K562 (cell line): Measurements from ENCODE around the gene RNF126. TPM values are rescaled to one million over a fixed set of nuclear protein-coding genes. Genes with fewer than 3 reads are reported as not detected.

ENCODE experiments used
- E2F3 ChIP-seq: fragments of 250-450 bp; sonication (Bioruptor Pico); IDR thresholded peaks from 2 replicates; pipeline ENCODE4 v1.4.0; 2020; ENCODE audit warnings: mild to moderate bottlenecking
- ELF1 ChIP-seq: fragments of 200-800 bp; sonication (Bioruptor generic); IDR thresholded peaks from 2 replicates; pipeline ENCODE4 v1.6.1; 2016; ENCODE audit warnings: missing genetic modification characterization, missing compliant biosample characterization
- EP300 ChIP-seq: IDR thresholded peaks from 2 replicates; pipeline ENCODE4 v1.6.1; 2012; ENCODE audit warnings: low read length, improper control_type of control experiment
- FOXJ2 ChIP-seq: fragments of 200-800 bp; sonication (Bioruptor generic); IDR thresholded peaks from 2 replicates; pipeline ENCODE4 v1.6.1; 2016; ENCODE audit warnings: missing genetic modification characterization, missing compliant biosample characterization
- HNRNPLL ChIP-seq: fragments of 200-400 bp; formaldehyde crosslinking; IDR thresholded peaks from 2 replicates; pipeline ENCODE4 v1.6.1; 2017; ENCODE audit warnings: low read length, low read depth, mild to moderate bottlenecking; ENCODE audit not compliant: poor library complexity, severe bottlenecking
- KLF16 ChIP-seq: IDR thresholded peaks from 2 replicates; pipeline ENCODE4 v1.6.1; 2016; ENCODE audit warnings: antibody characterized with exemption
- NR3C1 ChIP-seq: sonication (generic); formaldehyde crosslinking; IDR thresholded peaks from 2 replicates; pipeline ENCODE4 v1.8.1; 2022; ENCODE audit warnings: missing genetic modification reagents
- PHF20 ChIP-seq: fragments of 450-650 bp; IDR thresholded peaks from 2 replicates; pipeline ENCODE4 v1.6.1; 2018; ENCODE audit not compliant: partially characterized antibody
- POU5F1 ChIP-seq: fragments of 150-350 bp; IDR thresholded peaks from 2 replicates; pipeline ENCODE4 v1.6.1; 2014; ENCODE audit warnings: borderline replicate concordance, low read length, low read depth, mild to moderate bottlenecking; ENCODE audit not compliant: partially characterized antibody
- SUPT5H ChIP-seq: fragments of 450-650 bp; IDR thresholded peaks from 2 replicates; pipeline ENCODE4 v1.6.1; 2016
- TEAD2 ChIP-seq: fragments of 450-650 bp; IDR thresholded peaks from 2 replicates; pipeline ENCODE4 v1.6.1; 2016; ENCODE audit warnings: missing genetic modification characterization, control low read depth, missing compliant biosample characterization
- TRIM28 ChIP-seq: fragments of 450-650 bp; IDR thresholded peaks from 2 replicates; pipeline ENCODE4 v1.6.1; 2017
- ZBTB33 ChIP-seq: sonication (generic); formaldehyde crosslinking; IDR thresholded peaks from 2 replicates; pipeline ENCODE4 v1.8.1; 2023; ENCODE audit warnings: mild to moderate bottlenecking, missing genetic modification reagents
- ZBTB40 ChIP-seq, 2 experiments: fragments of 450-650 bp in 1 of 2; sonication (generic) in 1 of 2; formaldehyde crosslinking in 1 of 2; IDR thresholded peaks; 2 replicates each; pipeline versions ENCODE4 v1.7.1 to v1.9.0; 2016 to 2022; ENCODE audit warnings: inconsistent platforms in 1 of 2, mild to moderate bottlenecking in 1 of 2, missing genetic modification reagents in 1 of 2
- ZNF146 ChIP-seq: IDR thresholded peaks from one replicate; pipeline ENCODE4 v1.6.1; 2018; ENCODE audit warnings: missing compliant biosample characterization; ENCODE audit not compliant: unreplicated experiment
- ZNF232 ChIP-seq: sonication (generic); formaldehyde crosslinking; IDR thresholded peaks from 2 replicates; pipeline ENCODE4 v1.8.0; 2022; ENCODE audit warnings: mild to moderate bottlenecking, missing genetic modification reagents
- ZNF561 ChIP-seq: fragments of 450-650 bp; formaldehyde crosslinking; conservative IDR thresholded peaks from 2 replicates; pipeline ENCODE4 v1.4.0; 2020; ENCODE audit warnings: mild to moderate bottlenecking, moderate library complexity
- ZNF79 ChIP-seq: fragments of 250-450 bp; sonication (Bioruptor Pico); IDR thresholded peaks from 2 replicates; pipeline ENCODE4 v1.4.0; 2020; ENCODE audit warnings: low read depth, mild to moderate bottlenecking, moderate library complexity
- polyA plus RNA-seq, 8 experiments: library from polyadenylated mRNA; depleted of rRNA in 4 of 8; stranded (reverse) in 5 of 8; unstranded in 3 of 8; fragments of >200 nt; fragmentation: Nextera tagmentation in 2 of 8; fragmentation: Illumina TruSeq in 1 of 8; extraction: Ambion mirVana in 2 of 8; extraction: Trizol in 1 of 8; gene quantifications; 2 replicates each; pipeline versions ENCODE4 v1.2.1 to v1.2.3, GENCODE V29; 2011 to 2014; ENCODE audit warnings: inconsistent platforms in 1 of 8, missing spikeins in 1 of 8
- total RNA-seq, 7 experiments: library from RNA; depleted of rRNA in 6 of 7; stranded (reverse); fragments of >200 nt in 6 of 7; fragmentation: Illumina TruSeq in 2 of 7; extraction: Trizol in 2 of 7; gene quantifications; 2 replicates each; pipeline versions ENCODE4 v1.2.1 to v1.2.3, GENCODE V29; 2011 to 2021; ENCODE audit warnings: low replicate concordance in 1 of 7

RNF126 gene
- total and polyA plus RNA-seq, 9 of the 15 experiments (the other 6 are each of a cell fraction or from before 2014, with no cell fraction given), result 0.27 to 101 (median 12.3) TPM

GRCh38 chr19:662962-663681, at the start of gene RNF126 (continued):
- TF ChIP-seq ZBTB40 (IDR thresholded peaks at IDR 0.05) (0 out of 2 replicates have a peak, but pooled peaks have one; percentile 15), ZBTB40 (CRISPR knock-in tag; IDR thresholded peaks at IDR 0.05) (no peak), EP300 (0 out of 2 replicates have a peak, but pooled peaks have one; percentile 6), POU5F1 (peak; percentile 74), KLF16 (0 out of 2 replicates have a peak, but pooled peaks have one; percentile 22), PHF20 (peak; percentile 60), ZNF146 (CRISPR knock-in tag) (no peak), ZNF561 (CRISPR knock-in tag) (no peak), ZNF79 (CRISPR knock-in tag) (no peak), SUPT5H (0 out of 2 replicates have a peak, but pooled peaks have one; percentile 40), FOXJ2 (peak; percentile 44; the same call in 1 of the 2 replicates), NR3C1 (CRISPR knock-in tag) (peak; percentile 5; the same call in 1 of the 2 replicates), ZNF232 (CRISPR knock-in tag) (no peak), ZBTB33 (peak; percentile 95), E2F3 (peak; percentile 60; the same call in 1 of the 2 replicates), HNRNPLL (peak; percentile 91), ELF1 (tag) (peak; percentile 65; the same call in 1 of the 2 replicates), TRIM28 (peak; percentile 77; the same call in 1 of the 2 replicates), TEAD2 (tag) (no peak)
